ENCODE data around the gene RP2. TPM values are rescaled to one million over a fixed set of nuclear protein-coding genes. Genes with fewer than 3 reads are reported as not detected.
A peak's percentile ranks its signal among the peaks of the same experiment; 100 is the strongest.

Gene RP2
- total RNA-seq, 6 experiments from 2014 or later, result 4.0 to 8.4 (median 6.4) TPM

GRCh38 chrX:46805270-46805669 is 31.6 kb upstream of the RP2 start:
- intact Hi-C loops (cut with DNase I), result no loop called here
- H3K4me3 ChIP-seq, result no peak overlapping the region
- WGBS (ENCODE audit: insufficient coverage, low coverage, low lambda C conversion rate, missing lambda C conversion rate), result 65% methylated on average over 2 of the region's 2 CpGs
- ATAC-seq, result no peak
- no peaks in the 10 kb centered on the region for H3K36me3 ChIP-seq
- TF ChIP-seq CTCF (IDR thresholded peaks at IDR 0.05) (no peak), POLR2A (IDR thresholded peaks at IDR 0.05) (no peak)
- no peaks in the 10 kb centered on the region for H3K27me3 ChIP-seq
- no peaks in the 10 kb centered on the region for H3K9me3 ChIP-seq
- no peak overlapping the region for H3K27ac ChIP-seq
- no peak for DNase-seq
- H3K4me1 ChIP-seq, result no peaks in the 10 kb centered on the region

DNA sequence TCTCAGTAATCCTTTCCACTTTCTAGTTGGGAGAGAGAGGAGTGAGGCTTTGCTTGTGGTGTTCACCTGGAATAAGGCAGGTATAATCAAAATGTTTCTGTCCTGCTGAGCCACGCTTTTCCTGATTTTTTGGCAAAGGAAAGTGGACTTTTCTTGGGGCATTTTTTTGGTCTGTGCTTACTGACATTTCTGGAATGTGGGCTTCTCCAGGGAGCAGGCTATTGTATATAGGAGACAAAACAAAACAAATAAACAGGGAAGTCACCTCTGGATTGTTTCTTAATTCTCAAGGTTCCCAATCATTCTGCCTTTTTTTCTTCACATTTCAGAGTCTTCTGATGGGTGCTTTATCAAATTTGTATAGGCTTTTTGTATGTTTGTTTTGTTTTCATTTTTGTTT is 25.7 kb upstream of the RP2 start:
- WGBS (ENCODE audit: insufficient coverage, low coverage, low lambda C conversion rate, missing lambda C conversion rate), result 31% methylated on average over 1 of the region's 1 CpG
- no peak for ATAC-seq
- Histone ChIP-seq H3K27ac (no peak overlapping the region), H3K4me1 (peaks cover 0 to 8% (median 3%) of the 10 kb centered on the region in 4 donors), H3K9me3 (no peaks in the 10 kb centered on the region), H3K36me3 (no peaks in the 10 kb centered on the region), H3K27me3 (no peaks in the 10 kb centered on the region), H3K4me3 (no peak overlapping the region)
- no peak for DNase-seq
- intact Hi-C loops (cut with DNase I), result no loop called here
- no peak for TF ChIP-seq POLR2A (IDR thresholded peaks at IDR 0.05)
- TF ChIP-seq CTCF (IDR thresholded peaks at IDR 0.05), result no peak

DNA sequence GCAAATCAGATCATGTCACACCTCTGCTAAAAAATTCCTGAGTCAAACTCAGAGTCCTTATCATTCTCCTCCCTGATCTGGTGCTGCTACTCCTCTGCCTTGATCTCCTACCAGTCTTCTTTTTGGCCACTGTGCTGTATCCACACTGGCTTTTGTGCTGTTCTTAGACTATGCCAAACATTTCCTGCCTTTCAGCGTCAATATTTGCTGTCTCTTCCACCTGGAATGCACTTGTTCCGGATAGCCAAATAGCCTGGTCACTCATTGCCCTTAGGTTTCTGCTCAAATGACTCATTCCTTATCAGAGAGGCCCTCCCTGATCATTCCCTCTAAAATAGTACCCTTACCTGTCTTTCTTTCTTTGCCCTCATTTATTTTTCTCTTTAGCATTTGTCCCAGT is 24.4 kb upstream of the RP2 start:
- no peaks in the 10 kb centered on the region for H3K27me3 ChIP-seq
- peaks cover 0 to 8% (median 3%) of the 10 kb centered on the region in 4 donors for H3K4me1 ChIP-seq
- DNase-seq, result peak in 1 of 3 donors; percentile 48
- ATAC-seq, result peak; percentile 89 to 94 (median 92)
- H3K9me3 ChIP-seq, result no peaks in the 10 kb centered on the region
- intact Hi-C loops (cut with DNase I), result no loop called here
- peak overlapping the region in 2 of 3 donors; percentile 5 to 11 for H3K27ac ChIP-seq
- WGBS (ENCODE audit: insufficient coverage, low coverage, low lambda C conversion rate, missing lambda C conversion rate), result 31% methylated on average over 2 of the region's 2 CpGs
- no peak for TF ChIP-seq POLR2A (IDR thresholded peaks at IDR 0.05)
- TF ChIP-seq CTCF (IDR thresholded peaks at IDR 0.05), result no peak
- H3K4me3 ChIP-seq, result no peak overlapping the region
- no peaks in the 10 kb centered on the region for H3K36me3 ChIP-seq

DNA sequence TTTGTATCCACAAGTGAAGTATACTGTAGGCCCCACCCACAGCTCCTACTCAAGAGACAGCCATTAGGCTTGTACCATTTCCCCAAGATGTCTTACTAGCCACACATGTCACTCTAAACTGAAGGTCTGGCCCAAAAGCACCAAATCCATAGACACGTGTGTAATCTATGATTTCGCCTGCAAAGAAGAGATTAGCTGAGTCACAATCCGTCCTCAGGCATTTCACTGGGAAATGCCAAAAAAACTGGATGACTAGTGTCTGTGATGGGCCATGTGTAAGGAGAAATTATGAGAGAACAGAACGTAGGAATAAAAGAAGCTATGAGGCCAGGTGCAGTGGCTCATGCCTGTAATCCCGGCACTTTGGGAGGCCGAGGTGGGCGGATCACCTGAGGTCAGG is 21.9 kb upstream of the RP2 start:
- DNase-seq (no peak), ATAC-seq (no peak)
- H3K36me3 ChIP-seq, result no peaks in the 10 kb centered on the region
- H3K27ac ChIP-seq, result no peak overlapping the region
- H3K4me3 ChIP-seq, result no peak overlapping the region
- WGBS (ENCODE audit: insufficient coverage, low coverage, low lambda C conversion rate, missing lambda C conversion rate), result 64% methylated on average over 7 of the region's 7 CpGs
- no peaks in the 10 kb centered on the region for H3K9me3 ChIP-seq
- no peaks in the 10 kb centered on the region for H3K27me3 ChIP-seq
- peaks cover 0 to 8% (median 3%) of the 10 kb centered on the region in 4 donors for H3K4me1 ChIP-seq
- intact Hi-C loops (cut with DNase I), result no loop called here
- TF ChIP-seq POLR2A (IDR thresholded peaks at IDR 0.05) (no peak), CTCF (IDR thresholded peaks at IDR 0.05) (no peak)

DNA sequence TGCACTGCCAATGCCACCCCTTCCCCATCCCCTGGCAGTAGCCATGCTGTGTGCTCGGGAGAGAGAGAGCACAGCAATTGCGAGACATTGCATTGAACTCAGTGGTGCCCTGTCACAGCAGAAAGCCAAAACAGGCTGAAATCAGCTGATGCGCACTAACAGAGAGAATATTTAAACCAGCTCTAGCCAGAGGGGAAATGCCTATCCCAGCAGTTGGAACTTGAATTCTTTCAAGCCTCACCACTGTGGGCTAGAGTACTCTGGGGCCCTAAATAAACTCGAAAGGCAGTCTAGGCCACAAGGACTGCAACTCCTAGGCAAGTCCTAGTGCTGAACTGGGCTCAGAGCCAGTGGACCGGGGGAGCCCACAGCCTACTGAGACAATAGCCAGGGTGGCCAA is 17.7 kb upstream of the RP2 start:
- H3K4me1 ChIP-seq, result peaks cover 0 to 6% (median 0%) of the 10 kb centered on the region in 4 donors
- H3K9me3 ChIP-seq, result no peaks in the 10 kb centered on the region
- no peak for DNase-seq
- intact Hi-C loops (cut with DNase I), result no loop called here
- no peak overlapping the region for H3K27ac ChIP-seq
- no peak for ATAC-seq
- no peaks in the 10 kb centered on the region for H3K27me3 ChIP-seq
- H3K4me3 ChIP-seq, result no peak overlapping the region
- no peaks in the 10 kb centered on the region for H3K36me3 ChIP-seq
- 63% methylated on average over 5 of the region's 5 CpGs for WGBS (ENCODE audit: insufficient coverage, low coverage, low lambda C conversion rate, missing lambda C conversion rate)
- TF ChIP-seq POLR2A (IDR thresholded peaks at IDR 0.05) (no peak), CTCF (IDR thresholded peaks at IDR 0.05) (no peak)

All from right lobe of liver (tissue), 6 donors.